Ishikawa (cell line): Measurements from ENCODE around the gene GMDS.

Experiments
- CEBPB ChIP-seq: IDR thresholded peaks from 2 replicates; pipeline ENCODE4 v1.6.1; 2012
- CREB1 ChIP-seq: IDR thresholded peaks from 2 replicates; pipeline ENCODE4 v1.6.1; 2012; ENCODE audit warnings: low read depth
- EGR1 ChIP-seq: IDR thresholded peaks from 2 replicates; pipeline ENCODE4 v1.6.1; 2012
- EP300 ChIP-seq: IDR thresholded peaks from 2 replicates; pipeline ENCODE4 v1.6.1; 2012; ENCODE audit warnings: borderline replicate concordance
- FOXM1 ChIP-seq: IDR thresholded peaks from 2 replicates; pipeline ENCODE4 v1.6.1; 2012; ENCODE audit warnings: low read depth, borderline replicate concordance
- MAX ChIP-seq: IDR thresholded peaks from 2 replicates; pipeline ENCODE4 v1.6.1; 2012
- NFIC ChIP-seq: IDR thresholded peaks from 2 replicates; pipeline ENCODE4 v1.6.1; 2012
- RAD21 ChIP-seq: IDR thresholded peaks from 2 replicates; pipeline ENCODE4 v1.6.1; 2012; ENCODE audit warnings: low read depth
- REST ChIP-seq: IDR thresholded peaks from 2 replicates; pipeline ENCODE4 v1.6.1; 2012; ENCODE audit warnings: low read depth, mild to moderate bottlenecking
- TAF1 ChIP-seq: IDR thresholded peaks from 2 replicates; pipeline ENCODE4 v1.6.1; 2012; ENCODE audit warnings: low read depth, mild to moderate bottlenecking
- TCF12 ChIP-seq: IDR thresholded peaks from 2 replicates; pipeline ENCODE4 v1.6.1; 2012; ENCODE audit warnings: low read depth
- TEAD4 ChIP-seq: IDR thresholded peaks from 2 replicates; pipeline ENCODE4 v1.6.1; 2012
- USF1 ChIP-seq: IDR thresholded peaks from 2 replicates; pipeline ENCODE4 v1.6.1; 2012
- YY1 ChIP-seq: IDR thresholded peaks from 2 replicates; pipeline ENCODE4 v1.6.1; 2012; ENCODE audit warnings: low read depth
- ZBTB7A ChIP-seq: IDR thresholded peaks from 2 replicates; pipeline ENCODE4 v1.6.1; 2012; ENCODE audit warnings: low read depth

GMDS gene

DNA sequence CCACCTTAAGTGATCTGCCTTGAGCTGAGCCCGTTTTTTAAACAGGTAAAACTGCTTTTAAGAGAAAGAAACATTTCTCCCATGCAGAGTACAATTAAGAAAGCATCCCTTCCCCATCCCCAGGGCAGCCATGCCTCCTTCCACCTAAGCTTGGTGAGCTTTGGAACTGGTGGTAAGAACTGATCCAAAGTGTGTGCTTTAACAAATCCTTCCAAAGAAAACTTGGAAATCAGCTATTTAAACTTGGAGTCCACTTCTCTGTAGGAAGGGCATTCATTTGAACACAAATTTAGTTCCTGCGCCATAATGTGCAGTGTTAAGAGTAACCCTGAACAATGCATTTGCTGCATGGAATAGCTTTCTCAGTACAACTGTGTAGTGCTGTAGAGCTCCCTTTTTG, 17.0 kb downstream of the GMDS start:
- TF ChIP-seq EP300 = no peak
- no peak for TF ChIP-seq CREB1
- no peak for TF ChIP-seq EGR1
- no peak for TF ChIP-seq TEAD4
- no peak for TF ChIP-seq CEBPB
- no peak for TF ChIP-seq MAX
- no peak for TF ChIP-seq USF1
- TF ChIP-seq NFIC = no peak
- no peak for TF ChIP-seq YY1
- TF ChIP-seq TCF12 = no peak
- no peak for TF ChIP-seq RAD21
- no peak for TF ChIP-seq ZBTB7A

- TF ChIP-seq TAF1 (no peak), EGR1 (no peak), USF1 (no peak), YY1 (no peak), ZBTB7A (no peak), NFIC (no peak), TCF12 (no peak)
These were observed 18.6 kb downstream of the GMDS start for GRCh38 chr6:2226775-2227174.

- TF ChIP-seq EP300 (no peak), NFIC (no peak), FOXM1 (no peak), CREB1 (no peak), TAF1 (no peak), EGR1 (no peak), USF1 (no peak), ZBTB7A (no peak), CEBPB (no peak), YY1 (no peak), TCF12 (no peak), RAD21 (no peak)
These were observed 19.7 kb downstream of the GMDS start for GRCh38 chr6:2225422-2226392.

DNA sequence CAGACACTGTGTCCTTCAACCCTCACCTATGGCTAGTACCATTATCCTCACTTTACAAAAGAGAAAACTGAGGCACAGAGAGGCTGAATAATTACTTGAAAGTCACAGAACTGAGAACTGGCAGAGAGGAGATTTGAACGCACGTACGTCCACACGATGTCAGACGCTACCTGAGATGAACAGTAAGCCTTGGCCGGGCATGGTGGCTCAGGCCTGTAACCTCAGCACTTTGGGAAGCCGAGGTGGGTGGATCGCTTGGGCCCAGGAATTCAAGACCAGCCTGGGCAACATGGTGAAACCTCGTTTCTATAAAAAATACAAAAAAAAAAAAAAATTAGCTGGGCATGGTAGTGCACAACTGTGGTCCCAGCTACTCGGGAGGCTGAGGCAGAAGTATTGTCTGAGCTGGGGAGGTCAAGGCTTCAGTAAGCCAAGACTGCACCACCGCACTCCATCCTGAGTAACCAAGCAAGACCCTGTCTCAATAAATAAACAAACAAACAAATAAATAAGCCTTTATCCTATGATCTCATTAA, 20.5 kb downstream of the GMDS start:
- TF ChIP-seq RAD21 (no peak), NFIC (no peak), EGR1 (no peak), FOXM1 (no peak), YY1 (no peak), TCF12 (no peak), ZBTB7A (no peak), TAF1 (no peak), EP300 (no peak), MAX (no peak), CEBPB (no peak), CREB1 (no peak), REST (no peak), TEAD4 (no peak), USF1 (no peak)

- TF ChIP-seq RAD21 = no peak
- no peak for TF ChIP-seq EGR1
- TF ChIP-seq CEBPB = no peak
- TF ChIP-seq NFIC = no peak
- TF ChIP-seq TAF1 = no peak
- no peak for TF ChIP-seq USF1
- no peak for TF ChIP-seq TCF12
- no peak for TF ChIP-seq REST
- no peak for TF ChIP-seq EP300
- no peak for TF ChIP-seq YY1
- no peak for TF ChIP-seq TEAD4
- no peak for TF ChIP-seq CREB1
- TF ChIP-seq MAX = no peak
- no peak for TF ChIP-seq ZBTB7A
- no peak for TF ChIP-seq FOXM1
These were observed 23.0 kb downstream of the GMDS start for GRCh38 chr6:2222275-2222842.
